HG03175 (cell line): ENCODE results near the gene PLEKHM2.
A peak's percentile ranks its signal among the peaks of the same experiment; 100 is the strongest.

Source experiments
- ATAC-seq: cut with Tn5 transposase; IDR thresholded peaks from one replicate; pipeline ENCODE4 v1.9.1; 2021; ENCODE audit warnings: mild to moderate bottlenecking, moderate library complexity; ENCODE audit not compliant: unreplicated experiment

Gene PLEKHM2

GRCh38 chr1:15701784-15702183, 17.7 kb downstream of the PLEKHM2 start:
- no peak for ATAC-seq

- ATAC-seq: no peak
Measured at GRCh38 chr1:15702722-15703550, 18.8 kb downstream of the PLEKHM2 start.

- ATAC-seq: no peak
Measured at GRCh38 chr1:15703562-15703961, 19.4 kb downstream of the PLEKHM2 start.

GRCh38 chr1:15704526-15705183, 20.5 kb downstream of the PLEKHM2 start:
- no peak for ATAC-seq

GRCh38 chr1:15705184-15705566, 21.1 kb downstream of the PLEKHM2 start:
- ATAC-seq: no peak

- ATAC-seq: no peak
Measured at GRCh38 chr1:15706751-15707150, 22.6 kb downstream of the PLEKHM2 start.

GRCh38 chr1:15707239-15707925, 23.3 kb downstream of the PLEKHM2 start:
- no peak for ATAC-seq

GRCh38 chr1:15708486-15709137, 24.5 kb downstream of the PLEKHM2 start:
- ATAC-seq: no peak

GRCh38 chr1:15709226-15709625, 25.1 kb downstream of the PLEKHM2 start:
- no peak for ATAC-seq

- peak; percentile 50 for ATAC-seq
Measured at GRCh38 chr1:15712168-15712567, 28.0 kb downstream of the PLEKHM2 start.

- no peak for ATAC-seq
Measured at GRCh38 chr1:15714406-15715136, 30.5 kb downstream of the PLEKHM2 start.

- ATAC-seq: no peak
Measured at GRCh38 chr1:15717418-15718125, 33.5 kb downstream of the PLEKHM2 start.

GRCh38 chr1:15718199-15718601, 34.1 kb downstream of the PLEKHM2 start:
- no peak for ATAC-seq

GRCh38 chr1:15719381-15720120, 35.4 kb downstream of the PLEKHM2 start:
- ATAC-seq: no peak

- ATAC-seq: no peak
Measured at GRCh38 chr1:15720861-15721260, 36.7 kb downstream of the PLEKHM2 start.

- ATAC-seq: no peak
Measured at GRCh38 chr1:15722411-15722810, 38.3 kb downstream of the PLEKHM2 start.

- ATAC-seq: no peak
Measured at GRCh38 chr1:15722836-15723532, 38.9 kb downstream of the PLEKHM2 start.

GRCh38 chr1:15723631-15724246, 39.6 kb downstream of the PLEKHM2 start:
- ATAC-seq: no peak
